Dermis blood vessel endothelial cell (primary cell): ENCODE measurements around the gene HELB. TPM values are rescaled to one million over a fixed set of nuclear protein-coding genes. Genes with fewer than 3 reads are reported as not detected.
A peak's percentile ranks its signal among the peaks of the same experiment; 100 is the strongest.

ENCODE experiments used
- DNase-seq: peaks from one replicate; pipeline ENCODE4 v3.0.0; 2010
- total RNA-seq: library from RNA; depleted of rRNA; stranded (reverse); fragments of >200 nt; gene quantifications from 2 replicates; pipeline ENCODE4 v1.2.3, GENCODE V29; 2014

Gene HELB
- total RNA-seq = 4.1 and 4.4 TPM in 2 replicates

DNA sequence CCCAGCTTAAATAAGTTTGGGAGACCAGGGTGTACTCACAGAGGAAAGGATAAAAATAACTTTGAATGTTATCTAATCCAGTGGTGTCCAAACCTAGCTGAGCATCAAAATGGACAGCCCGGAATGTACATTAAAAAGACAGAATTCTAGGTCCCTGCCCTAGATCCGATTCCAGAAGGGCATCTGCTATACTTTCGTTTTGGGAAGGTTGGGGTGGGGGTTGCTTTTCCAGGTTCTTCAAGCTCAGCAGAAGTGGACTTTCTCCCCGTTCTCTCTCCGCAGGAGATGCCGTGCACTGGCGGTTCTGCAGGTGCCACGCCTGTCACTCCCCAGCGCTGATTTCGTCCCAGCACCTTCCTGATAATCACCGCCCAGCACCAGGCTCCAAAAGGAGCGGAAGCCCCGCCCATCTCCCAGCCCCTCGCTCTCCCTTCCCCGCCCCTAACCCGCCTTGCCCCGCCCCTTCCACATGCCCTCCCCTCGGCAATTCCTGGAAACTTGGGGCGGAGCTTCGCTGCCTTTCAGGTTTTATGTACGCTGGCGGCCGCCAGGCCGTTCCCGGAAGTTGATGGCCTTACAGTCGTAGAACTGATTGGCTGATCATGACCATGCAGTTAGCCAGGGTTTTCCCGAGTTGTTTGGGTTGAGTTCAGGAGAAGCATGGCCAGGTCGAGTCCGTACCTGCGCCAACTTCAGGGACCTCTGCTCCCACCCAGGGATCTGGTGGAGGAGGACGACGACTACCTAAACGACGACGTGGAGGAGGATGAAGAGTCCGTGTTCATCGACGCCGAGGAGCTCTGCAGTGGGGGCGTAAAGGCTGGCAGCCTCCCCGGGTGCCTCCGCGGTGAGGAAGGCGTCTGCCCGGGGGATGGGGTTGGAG lies at the start of gene HELB:
Gene HELB (plus strand): TSS at position 550 of the 883 bp plus-strand sequence. CDS start 111 bp downstream, at position 661.
- peak; percentile 95 for DNase-seq

DNA sequence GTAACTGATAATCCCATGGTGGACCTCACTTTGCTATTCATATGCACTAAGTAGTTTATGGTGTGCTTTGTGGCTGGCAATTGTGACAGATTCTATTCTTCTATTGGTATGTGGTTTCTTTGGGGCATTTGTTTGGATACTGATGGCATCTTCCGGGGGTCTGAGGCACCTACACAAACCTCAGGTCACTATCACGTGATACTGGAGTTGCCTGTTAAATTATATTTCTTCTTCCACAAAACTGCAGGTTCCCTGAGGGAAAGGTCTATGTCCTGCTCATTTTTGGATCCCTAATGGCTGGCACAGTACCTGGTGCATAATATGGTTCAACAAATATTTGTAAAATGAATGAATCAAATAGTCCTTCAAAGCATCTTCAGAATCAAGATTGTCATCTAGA lies 49.5 kb upstream of the HELB start:
- no peak for DNase-seq

DNA sequence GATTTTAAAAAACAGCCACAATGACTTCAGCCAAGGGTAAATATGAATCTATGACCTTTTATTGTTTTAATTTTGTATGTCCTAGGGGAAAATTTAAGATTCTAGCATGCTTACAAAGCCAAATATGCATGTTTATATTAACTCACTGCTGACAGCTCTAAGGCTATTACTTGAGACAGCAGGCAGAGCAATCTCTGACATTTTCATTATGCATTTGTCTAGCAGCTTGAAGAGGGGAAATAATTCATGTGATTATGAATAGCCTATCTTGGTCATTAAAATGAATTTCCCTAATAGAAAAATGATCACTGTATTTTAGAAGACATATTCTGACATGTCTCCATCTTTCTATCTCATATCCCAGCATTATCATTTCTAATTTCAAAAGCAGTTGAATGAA lies 46.6 kb upstream of the HELB start:
- DNase-seq = no peak

DNA sequence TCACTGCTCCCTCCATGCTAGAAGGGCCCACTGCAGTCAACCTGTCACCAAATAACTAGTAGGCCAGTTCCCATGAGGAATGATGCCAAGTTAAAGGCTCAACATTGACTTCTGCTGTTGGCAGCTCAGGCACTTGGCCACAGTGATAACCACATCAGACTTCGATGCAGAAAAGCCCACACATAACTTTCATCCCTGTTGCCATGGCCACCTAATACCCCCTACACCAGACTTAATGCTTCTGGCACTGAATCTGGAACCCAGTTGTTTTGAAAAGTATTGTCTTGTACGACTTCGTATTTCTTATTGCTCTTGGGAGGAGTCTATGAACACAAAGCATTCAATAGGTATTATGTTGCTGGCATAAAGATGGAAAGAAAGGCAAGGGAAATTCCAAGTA lies 44.3 kb upstream of the HELB start:
- DNase-seq = no peak

- no peak for DNase-seq
Observed at GRCh38 chr12:66262737-66263136, 39.6 kb upstream of the HELB start.

- no peak for DNase-seq
Observed at GRCh38 chr12:66268562-66268961, 33.7 kb upstream of the HELB start.

GRCh38 chr12:66269142-66269541 lies 33.2 kb upstream of the HELB start:
- DNase-seq = no peak

- DNase-seq = peak; percentile 61
Observed at GRCh38 chr12:66269757-66270383, 32.4 kb upstream of the HELB start.

DNA sequence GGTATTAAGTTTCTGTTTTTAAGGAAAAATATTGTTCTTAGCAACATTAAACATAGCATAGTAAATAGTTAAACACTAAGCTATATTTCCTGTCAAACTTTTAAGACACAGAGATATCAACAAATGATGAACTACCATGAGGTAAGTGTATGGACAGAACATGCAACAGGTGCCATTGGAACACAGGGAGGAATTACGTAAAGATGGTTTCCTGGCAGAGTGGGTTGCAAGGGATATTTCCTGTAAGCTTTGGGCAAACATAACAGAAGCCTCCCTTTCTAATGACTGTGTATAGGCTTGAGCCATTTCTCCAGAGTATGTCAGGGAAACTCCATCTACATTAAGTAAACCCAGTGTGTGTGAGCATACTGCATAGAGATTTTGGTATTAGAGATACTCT lies 31.7 kb upstream of the HELB start:
- no peak for DNase-seq

GRCh38 chr12:66272650-66273049 lies 29.6 kb upstream of the HELB start:
- no peak for DNase-seq

- no peak for DNase-seq
Observed at GRCh38 chr12:66273147-66273546, 29.1 kb upstream of the HELB start.

DNA sequence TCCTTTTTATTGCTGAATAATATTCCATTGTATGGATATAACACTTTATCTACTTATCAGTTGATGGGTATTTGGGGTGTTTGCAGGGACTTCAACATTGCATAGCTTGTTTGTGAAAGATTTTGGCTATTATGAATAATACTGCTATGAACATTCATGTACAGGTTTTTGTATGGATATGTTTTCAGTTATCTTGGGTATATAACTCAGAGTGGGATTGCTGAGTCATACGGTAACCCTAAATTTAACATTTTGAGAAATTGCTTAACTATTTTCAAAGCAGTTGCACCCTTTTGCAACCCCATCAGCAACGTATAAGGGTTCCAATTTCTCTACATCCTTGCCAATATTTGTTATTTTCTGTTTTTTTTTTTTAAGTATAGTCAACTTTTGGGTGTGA lies 27.3 kb upstream of the HELB start:
- no peak for DNase-seq

GRCh38 chr12:66279123-66279712 lies 23.1 kb upstream of the HELB start:
- peak; percentile 58 for DNase-seq

GRCh38 chr12:66280561-66280960 lies 21.7 kb upstream of the HELB start:
- DNase-seq = no peak

DNA sequence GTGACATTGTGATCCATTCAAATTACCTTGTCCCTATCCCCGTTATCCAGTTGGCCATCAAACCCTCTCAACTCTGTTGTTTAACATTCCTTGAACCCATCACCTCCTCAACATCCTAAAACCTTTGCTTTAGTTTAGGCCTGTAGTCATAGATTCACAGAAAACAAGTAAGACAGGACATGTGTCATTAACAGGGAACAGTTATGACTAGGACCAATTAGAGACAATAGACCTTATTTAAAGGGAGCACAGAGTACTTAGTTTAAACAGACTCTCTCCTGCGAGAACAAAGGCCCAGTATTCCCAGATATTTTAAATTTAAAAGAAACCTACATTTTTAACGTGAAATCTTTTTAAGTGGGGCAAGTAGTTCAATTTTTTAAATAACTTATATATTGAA lies 20.0 kb upstream of the HELB start:
- no peak for DNase-seq

DNA sequence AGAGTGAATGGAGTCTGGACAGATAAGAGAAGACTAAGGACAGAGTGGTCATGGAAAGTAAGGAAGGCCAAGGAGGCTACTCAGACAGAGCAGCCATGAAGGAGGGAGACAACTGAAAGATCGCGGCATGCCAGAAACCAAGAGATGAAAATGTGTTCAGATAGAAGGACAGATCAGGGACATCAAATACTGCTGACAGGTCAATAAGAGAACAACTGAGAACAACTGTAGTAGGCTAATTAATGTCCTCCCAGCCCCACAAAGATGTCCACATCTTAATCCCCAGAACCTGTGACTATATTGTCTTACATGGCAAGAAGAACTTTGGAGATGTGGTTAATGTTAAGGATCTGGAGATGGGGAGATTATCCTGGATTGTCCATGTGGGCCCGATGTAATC lies 15.0 kb upstream of the HELB start:
- DNase-seq = no peak

GRCh38 chr12:66288121-66288520 lies 14.2 kb upstream of the HELB start:
- DNase-seq = no peak

GRCh38 chr12:66289485-66289884 lies 12.8 kb upstream of the HELB start:
- no peak for DNase-seq

- no peak for DNase-seq
Observed at GRCh38 chr12:66290716-66291200, 11.5 kb upstream of the HELB start.

GRCh38 chr12:66296176-66296683 lies 6.1 kb upstream of the HELB start:
- no peak for DNase-seq

GRCh38 chr12:66297080-66297479 lies 5.2 kb upstream of the HELB start:
- DNase-seq = no peak

DNA sequence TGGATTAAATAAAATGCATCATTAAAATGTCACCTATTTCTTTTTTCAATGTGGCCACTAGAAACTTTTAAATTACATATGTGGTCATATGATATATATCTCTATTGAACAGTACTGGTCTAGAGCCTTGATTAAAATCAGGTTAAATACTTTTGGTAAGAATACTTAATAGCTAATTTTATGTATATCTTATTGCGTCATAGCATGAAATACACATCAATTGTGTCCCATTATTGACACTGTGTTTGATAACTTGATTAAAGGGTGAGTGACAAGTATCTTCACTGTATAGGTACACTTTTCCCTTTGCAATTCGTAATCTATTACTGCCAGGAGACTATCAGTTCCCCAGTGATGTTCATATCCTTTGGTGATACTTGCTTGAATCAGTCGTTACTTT lies 4.4 kb upstream of the HELB start:
- no peak for DNase-seq

GRCh38 chr12:66302827-66303169 lies 505 bp downstream of the HELB start:
- DNase-seq = no peak
